ENCODE results near the gene ZNF546.

GRCh38 chr19:39997638-39998216 is 867 bp downstream of the ZNF546 start:
- no peak for TF ChIP-seq CTCF (IDR thresholded peaks at IDR 0.05)
- no peak for TF ChIP-seq POLR2A (IDR thresholded peaks at IDR 0.05)

Measured in thyroid gland (tissue), 4 donors.